Endothelial cell of umbilical vein (primary cell): ENCODE measurements around the gene CAPN15.

Experiments
- CTCF ChIP-seq, 2 donors: IDR thresholded peaks; 1 replicate in 1 of 2; 2 replicates in 1 of 2; pipeline ENCODE4 v1.5.1; 2011; ENCODE audit warnings: low read length in 2 of 2, mild to moderate bottlenecking in 2 of 2, moderate library complexity in 2 of 2, control low read depth in 1 of 2, inconsistent platforms in 1 of 2, low read depth in 1 of 2; ENCODE audit not compliant: insufficient read depth in 1 of 2; ENCODE audit errors: extremely low read depth in 1 of 2
- JUN ChIP-seq: IDR thresholded peaks from 2 replicates; pipeline ENCODE4 v1.6.1; 2011; ENCODE audit warnings: borderline replicate concordance, low read depth; ENCODE audit not compliant: insufficient read length, insufficient read depth
- MAX ChIP-seq: IDR thresholded peaks from 2 replicates; pipeline ENCODE4 v1.6.1; 2011; ENCODE audit not compliant: insufficient read depth, insufficient read length
- MYC ChIP-seq: IDR thresholded peaks from one replicate; pipeline ENCODE4 v1.6.1; 2011; ENCODE audit warnings: mild to moderate bottlenecking, low read depth, low read length
- POLR2AphosphoS5 ChIP-seq: IDR thresholded peaks from 2 replicates; pipeline ENCODE4 v1.6.1; 2012; ENCODE audit warnings: low read depth, mild to moderate bottlenecking, control low read depth, low read length, moderate library complexity; ENCODE audit not compliant: insufficient read depth

- TF ChIP-seq JUN (no peak), MAX (no peak), CTCF (IDR thresholded peaks at IDR 0.05; ENCODE audit: extremely low read depth in 1 of 2, insufficient read depth in 1 of 2, low read depth in 1 of 2, low read length in 2 of 2) (no peak), MYC (no peak), POLR2AphosphoS5 (no peak)
These were observed 35.6 kb downstream of the CAPN15 start for GRCh38 chr16:563072-563644.
